Right lobe of liver (tissue), 6 donors: ENCODE results near the gene MYL11. TPM values are rescaled to one million over a fixed set of nuclear protein-coding genes. Genes with fewer than 3 reads are reported as not detected.
A peak's percentile ranks its signal among the peaks of the same experiment; 100 is the strongest.

Experiments
- ATAC-seq, 4 donors: fragments of 200-7000 bp; cut with Tn5 transposase; one replicate each; pipeline ENCODE4 v1.9.1; 2020; ENCODE audit warnings: mild to moderate bottlenecking in 4 of 4, moderate library complexity in 4 of 4
- DNase-seq, 3 donors: peaks; one replicate each; pipeline ENCODE4 v3.0.0-alpha.2; 2020
- H3K27ac ChIP-seq, 3 donors: fragments of 200-600 bp; one replicate each; pipeline ENCODE4 v1.8.0; 2022
- H3K27me3 ChIP-seq, 2 donors: fragments of 200-600 bp; one replicate each; pipeline ENCODE4 v1.8.0; 2022
- H3K36me3 ChIP-seq, 4 donors: fragments of 200-600 bp; sonication (generic) in 1 of 4; one replicate each; pipeline versions ENCODE4 v1.5.1 to v1.8.0; 2017 to 2022; ENCODE audit warnings: control low read depth in 1 of 4
- H3K4me1 ChIP-seq, 4 donors: fragments of 200-600 bp; sonication (generic) in 1 of 4; one replicate each; pipeline versions ENCODE4 v1.5.1 to v1.8.0; 2017 to 2022; ENCODE audit warnings: control low read depth in 1 of 4
- H3K4me3 ChIP-seq, 3 donors: fragments of 200-600 bp; one replicate each; pipeline ENCODE4 v1.8.0; 2022
- H3K9me3 ChIP-seq, 4 donors: fragments of 200-600 bp; sonication (generic) in 1 of 4; one replicate each; pipeline versions ENCODE4 v1.5.1 to v1.8.0; 2017 to 2022; ENCODE audit warnings: control low read depth in 1 of 4
- CTCF ChIP-seq, 4 donors: fragments of 200-600 bp in 3 of 4; fragments of 450-650 bp in 1 of 4; IDR thresholded peaks; one replicate each; pipeline versions ENCODE4 v1.5.1 to v1.8.0; 2016 to 2022; ENCODE audit warnings: antibody characterized with exemption in 4 of 4, mild to moderate bottlenecking in 2 of 4
- POLR2A ChIP-seq: fragments of 450-650 bp; IDR thresholded peaks from one replicate; pipeline ENCODE4 v1.6.1; 2017; ENCODE audit warnings: antibody characterized with exemption, mild to moderate bottlenecking
- WGBS: methylation state at CpG from one replicate; pipeline ENCODE4 v1.1.6; 2018; ENCODE audit warnings: low coverage, low lambda C conversion rate; ENCODE audit not compliant: insufficient coverage; ENCODE audit errors: missing lambda C conversion rate; 5-methylcytosine and 5-hydroxymethylcytosine counted together
- intact Hi-C, 2 donors: fragments of 100-400 bp; cut with DNase I; formaldehyde crosslinking; loops; one replicate each; pipeline versions ENCODE4 v1.11.2 to v1.14.1; 2022
- total RNA-seq, 6 experiments: library from RNA; depleted of rRNA in 2 of 6; stranded (reverse); fragments of >200 nt in 2 of 6; fragmentation: NEBNext Ultra II Directional in 3 of 6; extraction: Animal tissue kit (Norgen Biotek cat#: 25700) in 3 of 6; gene quantifications; one replicate each; pipeline versions ENCODE4 v1.1.0 to v1.2.4, GENCODE V29; 2016 to 2023
- donor health status: DM: no; HTN: yes; CAD: no.
- donor health status: DM: no; HTN: no; CAD: no.
- donor health status: DM: no; HTN: no; CAD: no.
- donor health status: DM: no; HTN: yes; CAD: no.
- donor health status: DM: no; HTN: yes; CAD: no.

The MYL11 gene
- total RNA-seq, 6 experiments from 2014 or later: 1.4 TPM; not detected in 5

- Histone ChIP-seq H3K27ac (no peak overlapping the region), H3K4me3 (no peak overlapping the region), H3K36me3 (peaks cover 0 to 19% (median 6%) of the 10 kb centered on the region in 4 donors), H3K4me1 (peaks cover 0 to 34% (median 15%) of the 10 kb centered on the region in 4 donors), H3K27me3 (no peaks in the 10 kb centered on the region), H3K9me3 (no peaks in the 10 kb centered on the region)
- no peak for ATAC-seq
- TF ChIP-seq CTCF (IDR thresholded peaks at IDR 0.05): no peak
- TF ChIP-seq POLR2A: no peak
- 43% methylated on average over 3 of the region's 5 CpGs for WGBS
- intact Hi-C loops: no loop called here
- peak in 1 of 3 donors; percentile 40 for DNase-seq
Observed at GRCh38 chr16:30357085-30357714, 17.4 kb upstream of the MYL11 start.

- no peaks in the 10 kb centered on the region for H3K9me3 ChIP-seq
- H3K36me3 ChIP-seq: peaks cover 0 to 26% (median 6%) of the 10 kb centered on the region in 4 donors
- intact Hi-C loops: no loop called here
- H3K27me3 ChIP-seq: no peaks in the 10 kb centered on the region
- peaks cover 0 to 27% (median 11%) of the 10 kb centered on the region in 4 donors for H3K4me1 ChIP-seq
- ATAC-seq: no peak
- 90% methylated on average over 9 of the region's 37 CpGs for WGBS
- no peak overlapping the region for H3K27ac ChIP-seq
- TF ChIP-seq CTCF (IDR thresholded peaks at IDR 0.05) (no peak), POLR2A (no peak)
- peak in 2 of 3 donors; percentile 19 to 51 for DNase-seq
- no peak overlapping the region for H3K4me3 ChIP-seq
Observed at GRCh38 chr16:30357715-30358576, 16.7 kb upstream of the MYL11 start.

GRCh38 chr16:30358577-30358936, 16.0 kb upstream of the MYL11 start:
- intact Hi-C loops: no loop called here
- ATAC-seq: no peak
- DNase-seq: peak in 1 of 3 donors; percentile 19
- Histone ChIP-seq H3K27ac (no peak overlapping the region), H3K4me1 (peaks cover 0 to 27% (median 10%) of the 10 kb centered on the region in 4 donors), H3K9me3 (no peaks in the 10 kb centered on the region), H3K27me3 (no peaks in the 10 kb centered on the region), H3K36me3 (peaks cover 0 to 26% (median 6%) of the 10 kb centered on the region in 4 donors), H3K4me3 (no peak overlapping the region)
- 100% methylated on average over 2 of the region's 9 CpGs for WGBS
- TF ChIP-seq POLR2A (no peak), CTCF (IDR thresholded peaks at IDR 0.05) (no peak)

GRCh38 chr16:30358990-30359870, 15.4 kb upstream of the MYL11 start:
- TF ChIP-seq CTCF (IDR thresholded peaks at IDR 0.05): no peak
- no peak for TF ChIP-seq POLR2A
- DNase-seq: peak in 1 of 3 donors; percentile 20
- Histone ChIP-seq H3K27me3 (no peaks in the 10 kb centered on the region), H3K27ac (no peak overlapping the region), H3K9me3 (no peaks in the 10 kb centered on the region), H3K4me3 (no peak overlapping the region), H3K36me3 (peaks cover 0 to 26% (median 6%) of the 10 kb centered on the region in 4 donors), H3K4me1 (peaks cover 0 to 22% (median 6%) of the 10 kb centered on the region in 4 donors)
- WGBS: 57% methylated on average over 3 of the region's 28 CpGs
- intact Hi-C loops: no loop called here
- no peak for ATAC-seq
